HepG2 (cell line): ENCODE measurements around the gene ZNF839. TPM values are rescaled to one million over a fixed set of nuclear protein-coding genes. Genes with fewer than 3 reads are reported as not detected.

ENCODE experiments used
- ATAC-seq: fragments of 200-7000 bp; cut with Tn5 transposase; 3 replicates; pipeline ENCODE4 v1.9.1; 2020; ENCODE audit warnings: mild to moderate bottlenecking, moderate library complexity
- BruUV-seq: library from RNA; stranded (reverse); fragments of 400-500 nt; replicated peaks from 2 replicates; lab custom pipeline; 2021; lab: Mats Ljungman, UMichigan
- CTCF ChIA-PET: fragments of 300-600 bp; formaldehyde crosslinking; extraction: SDS; loops from one replicate; lab custom pipeline; 2021; ENCODE audit warnings: low total read pairs, inconsistent platforms, low intra/inter-chr PET ratio; lab: Yijun Ruan, JAX
- POLR2A ChIA-PET: fragments of 350-600 bp; sonication (Branson Sonifier 250); formaldehyde crosslinking; loops from one replicate; lab custom pipeline; 2020; ENCODE audit warnings: antibody characterized with exemption, inconsistent platforms; lab: Yijun Ruan, JAX
- DNase-seq: peaks from one replicate; pipeline ENCODE4 v3.0.0-alpha.2; 2015; ENCODE audit warnings: low spot score
- FAIRE-seq: peaks from 3 replicates; lab custom pipeline; 2011; peaks lifted over from hg19 to GRCh38; lab: Jason Lieb, UNC
- H2AFZ ChIP-seq: one replicate; pipeline ENCODE4 v1.6.1; 2011; ENCODE audit warnings: low read length, inconsistent platforms
- H3K27ac ChIP-seq: fragments of 300-600 bp; 3 replicates; pipeline ENCODE4 v1.8.0; 2011; ENCODE audit warnings: mixed run types, mild to moderate bottlenecking, mixed read lengths, low read length, inconsistent platforms; ENCODE audit not compliant: insufficient read depth; ENCODE audit errors: extremely low read length
- H3K27me3 ChIP-seq, 2 experiments: fragments of 200-600 bp in 1 of 2; 2 replicates in 1 of 2; 3 replicates in 1 of 2; pipeline versions ENCODE4 v1.6.0 to v1.8.0; 2011; ENCODE audit warnings: low read length in 2 of 2, mild to moderate bottlenecking in 2 of 2, moderate library complexity in 2 of 2, inconsistent platforms in 1 of 2; ENCODE audit not compliant: insufficient read depth in 2 of 2, control insufficient read depth in 1 of 2
- H3K36me3 ChIP-seq, 2 experiments: fragments of 200-600 bp in 1 of 2; replicated peaks in 1 of 2; 2 replicates in 1 of 2; 3 replicates in 1 of 2; pipeline versions ENCODE4 v1.5.1 to v1.8.0; 2011; ENCODE audit warnings: low read length in 2 of 2, inconsistent platforms in 1 of 2; ENCODE audit not compliant: insufficient read depth in 2 of 2, control insufficient read depth in 1 of 2
- H3K4me1 ChIP-seq: 2 replicates; pipeline ENCODE4 v1.5.1; 2012; ENCODE audit warnings: low read length, inconsistent platforms; ENCODE audit not compliant: insufficient read depth
- H3K4me2 ChIP-seq: 2 replicates; pipeline ENCODE4 v1.6.0; 2011; ENCODE audit warnings: low read depth, low read length, inconsistent platforms
- H3K4me3 ChIP-seq, 3 experiments: fragments of 200-600 bp in 1 of 3; sonication (generic), shearing (Covaris generic) in 1 of 3; replicated peaks in 1 of 3; 2 replicates each; pipeline ENCODE4 v1.5.1; 2011 to 2016; ENCODE audit warnings: low read length in 3 of 3, inconsistent platforms in 2 of 3, low read depth in 2 of 3, mild to moderate bottlenecking in 2 of 3, control low read depth in 1 of 3, mixed read lengths in 1 of 3; ENCODE audit not compliant: insufficient read depth in 1 of 3
- H3K79me2 ChIP-seq: one replicate; pipeline ENCODE4 v1.6.1; 2011; ENCODE audit warnings: low read length, inconsistent platforms; ENCODE audit not compliant: insufficient read depth
- H3K9ac ChIP-seq: 2 replicates; pipeline ENCODE4 v1.6.0; 2011; ENCODE audit warnings: mild to moderate bottlenecking, low read depth, low read length, inconsistent platforms; ENCODE audit not compliant: insufficient read depth
- H3K9me3 ChIP-seq: 2 replicates; pipeline ENCODE4 v1.5.1; 2012; ENCODE audit warnings: mild to moderate bottlenecking, low read length
- H4K20me1 ChIP-seq: 2 replicates; pipeline ENCODE4 v1.6.0; 2011; ENCODE audit warnings: inconsistent platforms, mild to moderate bottlenecking, low read length, moderate library complexity; ENCODE audit not compliant: insufficient read depth
- ASH2L ChIP-seq: fragments of 300-600, 200-600 bp; sonication (generic); IDR thresholded peaks from 2 replicates; pipeline ENCODE4 v1.7.0; 2017; ENCODE audit warnings: low read depth, mild to moderate bottlenecking, moderate library complexity, mixed read lengths, low read length; ENCODE audit not compliant: insufficient read length
- CCDC6 ChIP-seq: sonication (generic); formaldehyde crosslinking; IDR thresholded peaks from 2 replicates; pipeline ENCODE4 v1.8.1; 2022; ENCODE audit warnings: mild to moderate bottlenecking, missing genetic modification reagents, moderate library complexity
- KAT2B ChIP-seq: fragments of 150-350 bp; IDR thresholded peaks from 2 replicates; pipeline ENCODE4 v1.6.1; 2014; ENCODE audit warnings: low read depth, low read length, borderline replicate concordance
- MZF1 ChIP-seq: sonication (generic); formaldehyde crosslinking; IDR thresholded peaks from 2 replicates; pipeline ENCODE4 v1.8.1; 2023; ENCODE audit warnings: mild to moderate bottlenecking, missing genetic modification reagents, borderline replicate concordance
- NR2F1 ChIP-seq, 2 experiments: fragments of 450-650 bp in 1 of 2; formaldehyde crosslinking in 1 of 2; IDR thresholded peaks; 2 replicates each; pipeline versions ENCODE4 v1.5.0 to v1.6.1; 2016 to 2020; ENCODE audit warnings: mild to moderate bottlenecking in 1 of 2, missing compliant biosample characterization in 1 of 2, missing genetic modification reagents in 1 of 2, moderate library complexity in 1 of 2
- RCOR2 ChIP-seq: IDR thresholded peaks from 2 replicates; pipeline ENCODE4 v1.6.1; 2016; ENCODE audit warnings: missing biosample characterization, missing genetic modification reagents
- TEAD2 ChIP-seq: sonication (generic); formaldehyde crosslinking; IDR thresholded peaks from 2 replicates; pipeline ENCODE4 v1.9.0; 2021; ENCODE audit warnings: missing genetic modification reagents
- TOPORS ChIP-seq: sonication (generic); formaldehyde crosslinking; IDR thresholded peaks from 2 replicates; pipeline ENCODE4 v1.8.0; 2023; ENCODE audit warnings: mild to moderate bottlenecking, missing genetic modification reagents
- ZNF264 ChIP-seq: sonication (generic); formaldehyde crosslinking; IDR thresholded peaks from 2 replicates; pipeline ENCODE4 v1.4.0; 2020; ENCODE audit warnings: missing genetic modification reagents
- ZNF451 ChIP-seq: sonication (generic); formaldehyde crosslinking; IDR thresholded peaks from 2 replicates; pipeline ENCODE4 v1.5.0; 2020; ENCODE audit warnings: mild to moderate bottlenecking, missing genetic modification reagents
- ZNF607 ChIP-seq: sonication (generic); formaldehyde crosslinking; IDR thresholded peaks from 2 replicates; pipeline ENCODE4 v1.5.1; 2020; ENCODE audit warnings: missing genetic modification reagents, mild to moderate bottlenecking, borderline replicate concordance
- WGBS: methylation state at CpG from one replicate; pipeline ENCODE4 v1.1.6; 2017; ENCODE audit warnings: low lambda C conversion rate; 5-methylcytosine and 5-hydroxymethylcytosine counted together
- in situ Hi-C: cut with HindIII; loops from 2 replicates; pipeline ENCODE4 v1.10.0; 2017; ENCODE audit warnings: low pct_unique_long_range_greater_than_20kb; ENCODE audit not compliant: extremely low pct_ligation_motif_present
- intact Hi-C: fragments of 100-400 bp; cut with micrococcal nuclease; formaldehyde crosslinking; loops from one replicate; pipeline ENCODE4 v1.10.0; 2022; ENCODE audit not compliant: unreplicated experiment
- polyA plus RNA-seq, 8 experiments: library from polyadenylated mRNA; depleted of rRNA in 3 of 8; stranded (reverse) in 7 of 8; unstranded in 1 of 8; fragments of >200 nt; fragmentation: Illumina TruSeq in 4 of 8; extraction: Trizol in 4 of 8; gene quantifications; 2 replicates each; pipeline versions ENCODE4 v1.2.1 to v1.2.3, GENCODE V29; 2011 to 2016; ENCODE audit warnings: low read depth in 4 of 8, missing spikeins in 1 of 8, mixed read lengths in 1 of 8; ENCODE audit not compliant: insufficient read depth in 1 of 8
- total RNA-seq, 5 experiments: library from RNA; depleted of rRNA; stranded (reverse); fragments of >200 nt; fragmentation: Illumina TruSeq; extraction: Trizol; gene quantifications; 2 replicates each; pipeline ENCODE4 v1.2.3, GENCODE V29; 2016; ENCODE audit warnings: low read depth in 1 of 5
- TF ChIP-seq, protein P1 (sequence below): sonication (generic); formaldehyde crosslinking; IDR thresholded peaks from 2 replicates; pipeline ENCODE4 v1.4.0; 2020; ENCODE audit warnings: mild to moderate bottlenecking, missing genetic modification reagents

Gene ZNF839
- total and polyA plus RNA-seq, 2 of the 13 experiments (the other 11 are each of a cell fraction or from before 2014, with no cell fraction given): 11.1 to 12.8 TPM

GRCh38 chr14:102346645-102347044 lies 27.1 kb downstream of the ZNF839 start:
- Histone ChIP-seq H4K20me1 (no peaks in the 10 kb centered on the region), H3K9me3 (no peaks in the 10 kb centered on the region), H3K36me3 (peaks cover 13 to 34% of the 10 kb centered on the region in 2 experiments), H2AFZ (no peak overlapping the region), H3K27ac (no peak overlapping the region), H3K79me2 (no peaks in the 10 kb centered on the region), H3K4me2 (no peak overlapping the region), H3K4me1 (peaks cover 17% of the 10 kb centered on the region), H3K27me3 (no peaks in the 10 kb centered on the region), H3K9ac (no peak overlapping the region), H3K4me3 (no peak overlapping the region)
- intact Hi-C loops (no loop called here), in situ Hi-C loops (no loop called here)
- TF ChIP-seq TOPORS (no peak), ZNF607 (no peak), RCOR2 (CRISPR knock-in tag) (no peak), KAT2B (no peak), TEAD2 (CRISPR knock-in tag) (no peak), ZNF264 (CRISPR knock-in tag) (no peak), ZNF451 (CRISPR knock-in tag) (no peak)
- TF ChIP-seq, protein P1, sequence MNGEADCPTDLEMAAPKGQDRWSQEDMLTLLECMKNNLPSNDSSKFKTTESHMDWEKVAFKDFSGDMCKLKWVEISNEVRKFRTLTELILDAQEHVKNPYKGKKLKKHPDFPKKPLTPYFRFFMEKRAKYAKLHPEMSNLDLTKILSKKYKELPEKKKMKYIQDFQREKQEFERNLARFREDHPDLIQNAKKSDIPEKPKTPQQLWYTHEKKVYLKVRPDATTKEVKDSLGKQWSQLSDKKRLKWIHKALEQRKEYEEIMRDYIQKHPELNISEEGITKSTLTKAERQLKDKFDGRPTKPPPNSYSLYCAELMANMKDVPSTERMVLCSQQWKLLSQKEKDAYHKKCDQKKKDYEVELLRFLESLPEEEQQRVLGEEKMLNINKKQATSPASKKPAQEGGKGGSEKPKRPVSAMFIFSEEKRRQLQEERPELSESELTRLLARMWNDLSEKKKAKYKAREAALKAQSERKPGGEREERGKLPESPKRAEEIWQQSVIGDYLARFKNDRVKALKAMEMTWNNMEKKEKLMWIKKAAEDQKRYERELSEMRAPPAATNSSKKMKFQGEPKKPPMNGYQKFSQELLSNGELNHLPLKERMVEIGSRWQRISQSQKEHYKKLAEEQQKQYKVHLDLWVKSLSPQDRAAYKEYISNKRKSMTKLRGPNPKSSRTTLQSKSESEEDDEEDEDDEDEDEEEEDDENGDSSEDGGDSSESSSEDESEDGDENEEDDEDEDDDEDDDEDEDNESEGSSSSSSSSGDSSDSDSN (CRISPR knock-in tag): no peak
- FAIRE-seq (no peak), DNase-seq (no peak), ATAC-seq (no peak)
- ChIA-PET POLR2A (no interaction called here), CTCF (no interaction called here)
- BruUV-seq: no TSS peak
- WGBS: 96% methylated on average over 4 of the region's 4 CpGs

GRCh38 chr14:102348376-102348775 lies 28.8 kb downstream of the ZNF839 start:
- Histone ChIP-seq H3K79me2 (no peaks in the 10 kb centered on the region), H3K4me3 (no peak overlapping the region), H3K27me3 (no peaks in the 10 kb centered on the region), H3K4me1 (peaks cover 17% of the 10 kb centered on the region), H3K27ac (no peak overlapping the region), H3K4me2 (no peak overlapping the region), H3K36me3 (peaks cover 17 to 38% of the 10 kb centered on the region in 2 experiments), H4K20me1 (no peaks in the 10 kb centered on the region), H3K9ac (no peak overlapping the region), H3K9me3 (no peaks in the 10 kb centered on the region), H2AFZ (no peak overlapping the region)
- DNase-seq: no peak
- ChIA-PET POLR2A (no interaction called here), CTCF (no interaction called here)
- FAIRE-seq: no peak
- no TSS peak for BruUV-seq
- ATAC-seq: no peak
- WGBS: over 99% methylated on average over 11 of the region's 16 CpGs
- TF ChIP-seq NR2F1 (CRISPR knock-in tag; IDR thresholded peaks at IDR 0.05) (no peak), MZF1 (no peak), ASH2L (no peak), CCDC6 (no peak)
- intact Hi-C loops: no loop called here
- in situ Hi-C loops: no loop called here
